Spleen (tissue), 7 donors: ENCODE data around the gene AADAC.

ENCODE experiments used
- POLR2A ChIP-seq, 3 donors: fragments of 450-650 bp; IDR thresholded peaks; one replicate each; pipeline ENCODE4 v1.5.1; 2017; ENCODE audit warnings: antibody characterized with exemption in 3 of 3, mild to moderate bottlenecking in 1 of 3
- POLR2AphosphoS5 ChIP-seq, 3 donors: sonication (generic); formaldehyde crosslinking; IDR thresholded peaks; one replicate each; pipeline ENCODE4 v1.5.1; 2017; ENCODE audit warnings: antibody characterized with exemption in 3 of 3
- TF ChIP-seq, protein P1 (sequence below), 11 experiments: fragments of 200-600 bp in 7 of 11; fragments of 450-650 bp in 4 of 11; sonication (generic) in 4 of 11; IDR thresholded peaks in 8 of 11; conservative IDR thresholded peaks in 3 of 11; 1 replicate in 7 of 11; 2 replicates in 4 of 11; pipeline versions ENCODE4 v1.4.0 to v1.8.0; 2016 to 2021; ENCODE audit warnings: antibody characterized with exemption in 11 of 11, inconsistent platforms in 4 of 11, mild to moderate bottlenecking in 1 of 11
- donor health status: DM: no; HTN: no; CAD: no; lungs with moderate emphysema.
- donor health status: DM: no; HTN: no; CAD: no.
- donor health status: DM: no; HTN: no; CAD: no.

DNA sequence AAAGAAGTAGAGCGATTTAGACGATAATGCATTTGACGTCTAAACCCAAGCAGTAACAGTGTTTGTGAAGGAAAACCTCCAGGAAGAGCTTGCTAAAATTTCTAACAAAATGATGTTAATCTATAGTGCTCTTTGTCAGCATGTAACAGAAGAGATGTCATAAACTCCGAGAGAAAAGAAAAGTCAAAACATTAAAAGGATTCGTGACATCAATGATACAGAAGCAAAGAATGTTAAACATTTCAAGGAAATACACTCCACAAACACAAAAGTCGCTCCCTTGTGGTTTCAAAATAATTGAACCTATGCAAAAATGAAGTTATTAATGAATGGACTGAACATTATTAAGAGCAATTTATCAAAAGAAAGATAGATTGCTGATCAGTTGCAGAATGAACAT, 27.9 kb downstream of the AADAC start:
- TF ChIP-seq, protein P1, sequence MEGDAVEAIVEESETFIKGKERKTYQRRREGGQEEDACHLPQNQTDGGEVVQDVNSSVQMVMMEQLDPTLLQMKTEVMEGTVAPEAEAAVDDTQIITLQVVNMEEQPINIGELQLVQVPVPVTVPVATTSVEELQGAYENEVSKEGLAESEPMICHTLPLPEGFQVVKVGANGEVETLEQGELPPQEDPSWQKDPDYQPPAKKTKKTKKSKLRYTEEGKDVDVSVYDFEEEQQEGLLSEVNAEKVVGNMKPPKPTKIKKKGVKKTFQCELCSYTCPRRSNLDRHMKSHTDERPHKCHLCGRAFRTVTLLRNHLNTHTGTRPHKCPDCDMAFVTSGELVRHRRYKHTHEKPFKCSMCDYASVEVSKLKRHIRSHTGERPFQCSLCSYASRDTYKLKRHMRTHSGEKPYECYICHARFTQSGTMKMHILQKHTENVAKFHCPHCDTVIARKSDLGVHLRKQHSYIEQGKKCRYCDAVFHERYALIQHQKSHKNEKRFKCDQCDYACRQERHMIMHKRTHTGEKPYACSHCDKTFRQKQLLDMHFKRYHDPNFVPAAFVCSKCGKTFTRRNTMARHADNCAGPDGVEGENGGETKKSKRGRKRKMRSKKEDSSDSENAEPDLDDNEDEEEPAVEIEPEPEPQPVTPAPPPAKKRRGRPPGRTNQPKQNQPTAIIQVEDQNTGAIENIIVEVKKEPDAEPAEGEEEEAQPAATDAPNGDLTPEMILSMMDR (IDR thresholded peaks at IDR 0.05 in 8 of 11, conservative IDR thresholded peaks at IDR 0.05 in 3 of 11): no peak
- no peak for TF ChIP-seq POLR2A (IDR thresholded peaks at IDR 0.05)
- no peak for TF ChIP-seq POLR2AphosphoS5 (IDR thresholded peaks at IDR 0.05)
